ENCODE data around the gene KCNQ5. TPM values are rescaled to one million over a fixed set of nuclear protein-coding genes. Genes with fewer than 3 reads are reported as not detected.

Gene KCNQ5
- total and polyA plus RNA-seq, 10 of the 15 experiments (the other 5 are each of a cell fraction or from before 2014, with no cell fraction given): 0.60 to 16.2 (median 3.2) TPM

DNA sequence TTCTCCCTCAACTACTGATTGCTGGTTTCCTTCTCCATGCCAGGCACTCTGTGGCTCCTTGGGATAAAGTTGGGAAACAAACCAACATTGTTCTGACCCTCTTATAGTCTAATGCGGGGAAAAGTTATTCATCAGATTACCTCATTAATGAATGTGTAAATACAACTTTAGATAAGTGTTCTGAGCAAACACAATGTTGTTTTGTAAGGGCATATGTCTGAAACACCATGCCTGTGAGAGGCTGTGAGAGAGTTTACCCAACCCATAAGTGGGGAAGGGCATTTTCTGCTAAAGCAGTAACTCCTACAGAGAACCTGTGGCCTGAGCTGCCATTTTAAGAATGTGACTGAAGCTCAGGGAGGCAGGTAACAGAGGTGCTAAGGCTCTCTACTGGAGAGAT is 319.9 kb downstream of the KCNQ5 start (continued):
- TF ChIP-seq SIX5 (IDR thresholded peaks at IDR 0.05; ENCODE audit: low read depth, low read length, severe bottlenecking) (no peak), NFXL1 (IDR thresholded peaks at IDR 0.05; ENCODE audit: borderline replicate concordance) (no peak), SPI1 (IDR thresholded peaks at IDR 0.05; ENCODE audit: borderline replicate concordance, insufficient read depth, low read depth, low read length) (no peak), PML (IDR thresholded peaks at IDR 0.05; ENCODE audit: low read length) (no peak), NFYB (IDR thresholded peaks at IDR 0.05; ENCODE audit: insufficient read depth, low read depth, low read length) (no peak), BMI1 (IDR thresholded peaks at IDR 0.05; ENCODE audit: borderline replicate concordance) (no peak), JUNB (IDR thresholded peaks at IDR 0.05) (no peak), PRDM15 (CRISPR knock-in tag; IDR thresholded peaks at IDR 0.05) (no peak)
- TF ChIP-seq, protein P1, sequence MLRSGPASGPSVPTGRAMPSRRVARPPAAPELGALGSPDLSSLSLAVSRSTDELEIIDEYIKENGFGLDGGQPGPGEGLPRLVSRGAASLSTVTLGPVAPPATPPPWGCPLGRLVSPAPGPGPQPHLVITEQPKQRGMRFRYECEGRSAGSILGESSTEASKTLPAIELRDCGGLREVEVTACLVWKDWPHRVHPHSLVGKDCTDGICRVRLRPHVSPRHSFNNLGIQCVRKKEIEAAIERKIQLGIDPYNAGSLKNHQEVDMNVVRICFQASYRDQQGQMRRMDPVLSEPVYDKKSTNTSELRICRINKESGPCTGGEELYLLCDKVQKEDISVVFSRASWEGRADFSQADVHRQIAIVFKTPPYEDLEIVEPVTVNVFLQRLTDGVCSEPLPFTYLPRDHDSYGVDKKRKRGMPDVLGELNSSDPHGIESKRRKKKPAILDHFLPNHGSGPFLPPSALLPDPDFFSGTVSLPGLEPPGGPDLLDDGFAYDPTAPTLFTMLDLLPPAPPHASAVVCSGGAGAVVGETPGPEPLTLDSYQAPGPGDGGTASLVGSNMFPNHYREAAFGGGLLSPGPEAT (IDR thresholded peaks at IDR 0.05; ENCODE audit: low read depth): no peak
- TF ChIP-seq, protein P2, sequence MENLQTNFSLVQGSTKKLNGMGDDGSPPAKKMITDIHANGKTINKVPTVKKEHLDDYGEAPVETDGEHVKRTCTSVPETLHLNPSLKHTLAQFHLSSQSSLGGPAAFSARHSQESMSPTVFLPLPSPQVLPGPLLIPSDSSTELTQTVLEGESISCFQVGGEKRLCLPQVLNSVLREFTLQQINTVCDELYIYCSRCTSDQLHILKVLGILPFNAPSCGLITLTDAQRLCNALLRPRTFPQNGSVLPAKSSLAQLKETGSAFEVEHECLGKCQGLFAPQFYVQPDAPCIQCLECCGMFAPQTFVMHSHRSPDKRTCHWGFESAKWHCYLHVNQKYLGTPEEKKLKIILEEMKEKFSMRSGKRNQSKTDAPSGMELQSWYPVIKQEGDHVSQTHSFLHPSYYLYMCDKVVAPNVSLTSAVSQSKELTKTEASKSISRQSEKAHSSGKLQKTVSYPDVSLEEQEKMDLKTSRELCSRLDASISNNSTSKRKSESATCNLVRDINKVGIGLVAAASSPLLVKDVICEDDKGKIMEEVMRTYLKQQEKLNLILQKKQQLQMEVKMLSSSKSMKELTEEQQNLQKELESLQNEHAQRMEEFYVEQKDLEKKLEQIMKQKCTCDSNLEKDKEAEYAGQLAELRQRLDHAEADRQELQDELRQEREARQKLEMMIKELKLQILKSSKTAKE (IDR thresholded peaks at IDR 0.05; ENCODE audit: low read depth, poor library complexity, severe bottlenecking): no peak

Data from GM12878 (cell line).